Non-pigmented ciliary epithelial cell (primary cell): ENCODE data around the gene RXFP1.

ENCODE experiments used
- DNase-seq: peaks from one replicate; pipeline ENCODE4 v3.0.0-alpha.2; 2010; ENCODE audit warnings: low read depth

Gene RXFP1

GRCh38 chr4:158521484-158522088 lies at the start of gene RXFP1:
Gene RXFP1 (plus strand): TSS chr4:158521882. CDS start chr4:158521977, 95 bp downstream.
- no peak for DNase-seq

- no peak for DNase-seq
Measured at GRCh38 chr4:158481811-158482210, 39.9 kb upstream of the RXFP1 start.

GRCh38 chr4:158484173-158484885 lies 37.4 kb upstream of the RXFP1 start:
- DNase-seq: peak; percentile 6

- DNase-seq: no peak
Measured at GRCh38 chr4:158490629-158491028, 31.1 kb upstream of the RXFP1 start.

GRCh38 chr4:158492391-158492790 lies 29.3 kb upstream of the RXFP1 start:
- no peak for DNase-seq

- DNase-seq: no peak
Measured at GRCh38 chr4:158496030-158496741, 25.5 kb upstream of the RXFP1 start.

- DNase-seq: no peak
Measured at GRCh38 chr4:158500054-158500453, 21.6 kb upstream of the RXFP1 start.

- no peak for DNase-seq
Measured at GRCh38 chr4:158513256-158513655, 8.4 kb upstream of the RXFP1 start.

- DNase-seq: no peak
Measured at GRCh38 chr4:158519226-158519625, 2.5 kb upstream of the RXFP1 start.

GRCh38 chr4:158523990-158524535 lies 2.4 kb downstream of the RXFP1 start:
- no peak for DNase-seq

GRCh38 chr4:158527516-158527915 lies 5.8 kb downstream of the RXFP1 start:
- DNase-seq: no peak

GRCh38 chr4:158529505-158529904 lies 7.8 kb downstream of the RXFP1 start:
- no peak for DNase-seq

- no peak for DNase-seq
Measured at GRCh38 chr4:158530381-158530780, 8.7 kb downstream of the RXFP1 start.

GRCh38 chr4:158530898-158531297 lies 9.2 kb downstream of the RXFP1 start:
- DNase-seq: no peak

GRCh38 chr4:158532556-158533231 lies 11.0 kb downstream of the RXFP1 start:
- DNase-seq: no peak

GRCh38 chr4:158534727-158535126 lies 13.0 kb downstream of the RXFP1 start:
- no peak for DNase-seq

- peak; percentile 37 for DNase-seq
Measured at GRCh38 chr4:158535130-158535614, 13.5 kb downstream of the RXFP1 start.

- no peak for DNase-seq
Measured at GRCh38 chr4:158536833-158537232, 15.2 kb downstream of the RXFP1 start.

GRCh38 chr4:158538176-158538575 lies 16.5 kb downstream of the RXFP1 start:
- DNase-seq: peak; percentile 41

- DNase-seq: no peak
Measured at GRCh38 chr4:158538911-158539310, 17.2 kb downstream of the RXFP1 start.

GRCh38 chr4:158540125-158540907 lies 18.6 kb downstream of the RXFP1 start:
- DNase-seq: no peak
